Keratinocyte (primary cell): ENCODE measurements around the gene CDC42.

Experiments used
- CTCF ChIP-seq, 3 experiments: IDR thresholded peaks in 1 of 3; conservative IDR thresholded peaks in 1 of 3; optimal IDR thresholded peaks in 1 of 3; 2 replicates in 2 of 3; 3 replicates in 1 of 3; pipeline versions ENCODE3 to v1.5.1; 2011; ENCODE audit warnings: low read length in 3 of 3, mild to moderate bottlenecking in 3 of 3, moderate library complexity in 2 of 3, control low read depth in 1 of 3, inconsistent platforms in 1 of 3; ENCODE audit not compliant: insufficient read depth in 2 of 3; ENCODE audit errors: extremely low read depth in 1 of 3
- EZH2 ChIP-seq: IDR thresholded peaks from one replicate; pipeline ENCODE4 v1.6.1; 2012; ENCODE audit warnings: inconsistent platforms, mild to moderate bottlenecking, low read length, moderate library complexity

DNA sequence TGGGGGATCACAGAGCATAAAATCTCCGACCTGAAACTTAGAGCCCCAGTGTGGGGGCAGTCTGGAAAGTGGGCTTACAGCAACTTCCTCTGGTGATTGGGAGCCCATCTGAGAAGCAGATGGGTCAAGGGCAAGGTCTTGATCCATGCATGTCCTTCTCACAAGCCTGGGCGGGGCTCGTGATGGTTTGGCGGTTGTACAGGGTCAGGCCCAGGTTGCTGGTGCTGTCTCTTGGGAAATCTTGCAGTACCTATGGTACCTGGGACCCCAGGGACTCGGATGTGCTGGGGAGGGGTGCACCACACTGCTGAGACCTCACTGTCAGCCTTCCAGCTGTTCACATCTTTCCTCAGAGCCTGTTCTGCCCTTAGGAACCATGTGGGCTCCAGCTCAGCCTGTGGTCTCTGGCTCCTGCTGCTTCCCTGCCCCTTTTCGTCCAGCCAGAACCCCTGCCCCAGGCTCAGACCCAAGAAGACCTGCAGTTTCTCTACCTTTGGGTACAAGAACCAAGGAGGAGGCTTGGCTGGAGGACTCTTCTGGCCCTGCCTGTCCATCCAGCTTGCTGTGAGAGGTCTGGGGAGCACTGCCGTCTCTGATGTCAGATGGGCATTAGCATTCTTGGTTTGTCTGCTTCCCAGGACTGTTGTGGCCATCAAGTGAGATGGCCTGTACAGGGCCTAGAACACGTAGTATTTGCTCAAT, 65.9 kb downstream of the CDC42 start:
- no peak for TF ChIP-seq CTCF (optimal IDR thresholded peaks at IDR 0.05 in 1 of 3, IDR thresholded peaks at IDR 0.05 in 1 of 3, conservative IDR thresholded peaks at IDR 0.05 in 1 of 3; ENCODE audit: extremely low read depth in 1 of 3, insufficient read depth in 2 of 3, low read length in 3 of 3)
- no peak for TF ChIP-seq EZH2
